HEK293 (cell line): Measurements from ENCODE around the gene RFTN1.

Experiments
- CTCF ChIA-PET: fragments of 350-600 bp; formaldehyde crosslinking; extraction: SDS; loops from one replicate; lab custom pipeline; 2021; ENCODE audit warnings: antibody characterized with exemption; lab: Yijun Ruan, JAX
- POLR2A ChIA-PET: fragments of 300-600 bp; formaldehyde crosslinking; extraction: SDS; loops from one replicate; lab custom pipeline; 2020; ENCODE audit warnings: antibody characterized with exemption, inconsistent platforms; lab: Yijun Ruan, JAX
- H3K27ac ChIP-seq: fragments of 200-500 bp; sonication (Bioruptor generic); 2 replicates; pipeline ENCODE4 v1.5.1; 2014; ENCODE audit warnings: low read depth, low read length, control low read depth, inconsistent platforms; ENCODE audit errors: extremely low read depth
- H3K36me3 ChIP-seq, 2 experiments: fragments of 200-500 bp in 1 of 2; sonication (Bioruptor generic) in 1 of 2; 1 replicate in 1 of 2; 2 replicates in 1 of 2; pipeline ENCODE4 v1.5.1; 2014 to 2017; ENCODE audit warnings: inconsistent platforms in 2 of 2, low read length in 2 of 2; ENCODE audit not compliant: control insufficient read depth in 2 of 2, insufficient read depth in 1 of 2
- H3K4me1 ChIP-seq: fragments of 200-500 bp; sonication (Bioruptor generic); 2 replicates; pipeline ENCODE4 v1.5.1; 2014; ENCODE audit warnings: mild to moderate bottlenecking, low read length, inconsistent platforms; ENCODE audit not compliant: control insufficient read depth, insufficient read depth
- H3K4me3 ChIP-seq: 2 replicates; pipeline ENCODE4 v1.5.1; 2011; ENCODE audit warnings: low read depth, mild to moderate bottlenecking, control low read depth, low read length, moderate library complexity
- H3K9me3 ChIP-seq: fragments of 200-500 bp; sonication (Bioruptor generic); 2 replicates; pipeline ENCODE4 v1.5.1; 2014; ENCODE audit warnings: low read depth, low read length, inconsistent platforms; ENCODE audit not compliant: control insufficient read depth, insufficient read depth
- HOXA7 ChIP-seq: sonication (generic); formaldehyde crosslinking; IDR thresholded peaks from 2 replicates; pipeline ENCODE4 v1.8.1; 2022; ENCODE audit warnings: missing genetic modification reagents, borderline replicate concordance
- HOXD13 ChIP-seq: sonication (generic); formaldehyde crosslinking; IDR thresholded peaks from 2 replicates; pipeline ENCODE4 v1.8.0; 2022; ENCODE audit warnings: missing genetic modification reagents, borderline replicate concordance
- TCF7L2 ChIP-seq: IDR thresholded peaks from 2 replicates; pipeline ENCODE4 v1.6.1; 2011; ENCODE audit warnings: low read depth, mild to moderate bottlenecking, inconsistent platforms, low read length, moderate library complexity, borderline replicate concordance
- ZEB2 ChIP-seq: fragments of 450-650 bp; formaldehyde crosslinking; IDR thresholded peaks from 2 replicates; pipeline ENCODE4 v1.5.1; 2016; ENCODE audit warnings: missing biosample characterization, missing genetic modification characterization
- ZIC2 ChIP-seq: fragments of 450-650 bp; formaldehyde crosslinking; IDR thresholded peaks from 2 replicates; pipeline ENCODE4 v1.5.1; 2016; ENCODE audit warnings: missing biosample characterization, missing genetic modification characterization
- ZNF10 ChIP-seq: fragments of 450-650 bp; formaldehyde crosslinking; IDR thresholded peaks from 2 replicates; pipeline ENCODE4 v1.5.1; 2017; ENCODE audit warnings: missing biosample characterization, missing genetic modification characterization
- ZNF146 ChIP-seq: fragments of 450-650 bp; formaldehyde crosslinking; IDR thresholded peaks from 2 replicates; pipeline ENCODE4 v1.5.1; 2016; ENCODE audit warnings: missing biosample characterization, missing genetic modification characterization
- ZNF169 ChIP-seq: fragments of 450-650 bp; formaldehyde crosslinking; IDR thresholded peaks from 2 replicates; pipeline ENCODE4 v1.5.1; 2016; ENCODE audit warnings: missing biosample characterization, missing genetic modification characterization
- ZNF175 ChIP-seq: fragments of 450-650 bp; formaldehyde crosslinking; IDR thresholded peaks from 2 replicates; pipeline ENCODE4 v1.5.1; 2016; ENCODE audit warnings: missing biosample characterization, missing genetic modification characterization
- ZNF202 ChIP-seq: fragments of 450-650 bp; formaldehyde crosslinking; IDR thresholded peaks from 2 replicates; pipeline ENCODE4 v1.5.1; 2016; ENCODE audit warnings: missing biosample characterization, missing genetic modification characterization, borderline replicate concordance
- ZNF354C ChIP-seq: fragments of 450-650 bp; formaldehyde crosslinking; IDR thresholded peaks from 2 replicates; pipeline ENCODE4 v1.5.1; 2016; ENCODE audit warnings: missing biosample characterization, missing genetic modification characterization, low read depth, borderline replicate concordance
- ZNF37A ChIP-seq: fragments of 450-650 bp; IDR thresholded peaks from 2 replicates; pipeline ENCODE4 v1.5.1; 2018; ENCODE audit warnings: missing biosample characterization, missing genetic modification characterization
- ZNF416 ChIP-seq: fragments of 450-650 bp; formaldehyde crosslinking; IDR thresholded peaks from 2 replicates; pipeline ENCODE4 v1.5.1; 2016; ENCODE audit warnings: missing biosample characterization, missing genetic modification characterization
- ZNF48 ChIP-seq: fragments of 450-650 bp; formaldehyde crosslinking; IDR thresholded peaks from 2 replicates; pipeline ENCODE4 v1.5.1; 2016; ENCODE audit warnings: missing biosample characterization, missing genetic modification characterization
- ZNF558 ChIP-seq: fragments of 450-650 bp; formaldehyde crosslinking; IDR thresholded peaks from 2 replicates; pipeline ENCODE4 v1.5.1; 2016; ENCODE audit warnings: missing biosample characterization, missing genetic modification characterization
- ZNF596 ChIP-seq: fragments of 450-650 bp; IDR thresholded peaks from 2 replicates; pipeline ENCODE4 v1.5.0; 2018; ENCODE audit warnings: missing biosample characterization, mild to moderate bottlenecking, missing genetic modification characterization, moderate library complexity
- ZNF677 ChIP-seq: fragments of 450-650 bp; IDR thresholded peaks from 2 replicates; pipeline ENCODE4 v1.5.0; 2018; ENCODE audit warnings: missing biosample characterization, mild to moderate bottlenecking, missing genetic modification characterization, moderate library complexity
- ZSCAN5A ChIP-seq: fragments of 450-650 bp; formaldehyde crosslinking; IDR thresholded peaks from 2 replicates; pipeline ENCODE4 v1.5.1; 2016; ENCODE audit warnings: missing biosample characterization, missing genetic modification characterization
- TF ChIP-seq, protein P1 (sequence below): fragments of 450-650 bp; formaldehyde crosslinking; IDR thresholded peaks from 2 replicates; pipeline ENCODE4 v1.5.1; 2016; ENCODE audit warnings: missing biosample characterization, missing genetic modification characterization
- TF ChIP-seq, protein P2 (sequence below): fragments of 450-650 bp; formaldehyde crosslinking; IDR thresholded peaks from 2 replicates; pipeline ENCODE4 v1.5.1; 2016; ENCODE audit warnings: missing biosample characterization, missing genetic modification characterization
- TF ChIP-seq, protein P3 (sequence below): fragments of 450-650 bp; formaldehyde crosslinking; IDR thresholded peaks from 2 replicates; pipeline ENCODE4 v1.5.1; 2017; ENCODE audit warnings: missing biosample characterization, missing genetic modification characterization

The RFTN1 gene

GRCh38 chr3:16455966-16456365 lies 57.5 kb downstream of the RFTN1 start:
- Histone ChIP-seq H3K9me3 (no peaks in the 10 kb centered on the region), H3K36me3 (no peaks in the 10 kb centered on the region), H3K4me1 (no peaks in the 10 kb centered on the region), H3K4me3 (no peak overlapping the region), H3K27ac (no peak overlapping the region)
- ChIA-PET POLR2A (no interaction called here), CTCF (no interaction called here)
- no peak for TF ChIP-seq TCF7L2
- no peak for TF ChIP-seq ZNF146
- no peak for TF ChIP-seq ZNF558 (tag by site-specific recombination)
- TF ChIP-seq, protein P1, sequence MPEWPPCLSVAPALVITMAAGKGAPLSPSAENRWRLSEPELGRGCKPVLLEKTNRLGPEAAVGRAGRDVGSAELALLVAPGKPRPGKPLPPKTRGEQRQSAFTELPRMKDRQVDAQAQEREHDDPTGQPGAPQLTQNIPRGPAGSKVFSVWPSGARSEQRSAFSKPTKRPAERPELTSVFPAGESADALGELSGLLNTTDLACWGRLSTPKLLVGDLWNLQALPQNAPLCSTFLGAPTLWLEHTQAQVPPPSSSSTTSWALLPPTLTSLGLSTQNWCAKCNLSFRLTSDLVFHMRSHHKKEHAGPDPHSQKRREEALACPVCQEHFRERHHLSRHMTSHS (tag by site-specific recombination) = no peak

DNA sequence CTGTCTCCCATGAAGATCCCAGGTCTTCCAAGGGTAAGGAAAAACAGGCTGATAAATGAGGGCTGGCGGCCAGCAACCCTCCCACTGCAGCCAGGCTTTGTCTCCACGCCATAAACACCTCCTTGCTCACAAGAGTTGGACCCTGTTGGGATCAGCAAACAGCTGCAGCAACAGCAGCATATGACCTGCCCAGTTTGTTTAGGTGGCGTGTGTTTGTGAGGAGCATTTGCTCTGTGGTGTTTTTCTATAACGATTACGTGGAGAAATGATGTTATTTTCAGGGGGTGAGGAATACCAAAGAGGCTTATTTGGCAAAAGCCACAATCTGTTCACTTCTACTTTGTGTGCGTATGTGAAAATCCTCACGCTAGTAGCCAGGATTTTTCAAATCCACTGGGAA lies 58.5 kb downstream of the RFTN1 start:
- POLR2A ChIA-PET = no interaction called here
- H3K9me3 ChIP-seq = no peaks in the 10 kb centered on the region
- CTCF ChIA-PET = no interaction called here
- no peak overlapping the region for H3K4me3 ChIP-seq
- no peak for TF ChIP-seq ZNF175
- TF ChIP-seq ZNF354C (tag by site-specific recombination) = no peak
- no peak for TF ChIP-seq HOXA7 (CRISPR knock-in tag)
- TF ChIP-seq, protein P2, sequence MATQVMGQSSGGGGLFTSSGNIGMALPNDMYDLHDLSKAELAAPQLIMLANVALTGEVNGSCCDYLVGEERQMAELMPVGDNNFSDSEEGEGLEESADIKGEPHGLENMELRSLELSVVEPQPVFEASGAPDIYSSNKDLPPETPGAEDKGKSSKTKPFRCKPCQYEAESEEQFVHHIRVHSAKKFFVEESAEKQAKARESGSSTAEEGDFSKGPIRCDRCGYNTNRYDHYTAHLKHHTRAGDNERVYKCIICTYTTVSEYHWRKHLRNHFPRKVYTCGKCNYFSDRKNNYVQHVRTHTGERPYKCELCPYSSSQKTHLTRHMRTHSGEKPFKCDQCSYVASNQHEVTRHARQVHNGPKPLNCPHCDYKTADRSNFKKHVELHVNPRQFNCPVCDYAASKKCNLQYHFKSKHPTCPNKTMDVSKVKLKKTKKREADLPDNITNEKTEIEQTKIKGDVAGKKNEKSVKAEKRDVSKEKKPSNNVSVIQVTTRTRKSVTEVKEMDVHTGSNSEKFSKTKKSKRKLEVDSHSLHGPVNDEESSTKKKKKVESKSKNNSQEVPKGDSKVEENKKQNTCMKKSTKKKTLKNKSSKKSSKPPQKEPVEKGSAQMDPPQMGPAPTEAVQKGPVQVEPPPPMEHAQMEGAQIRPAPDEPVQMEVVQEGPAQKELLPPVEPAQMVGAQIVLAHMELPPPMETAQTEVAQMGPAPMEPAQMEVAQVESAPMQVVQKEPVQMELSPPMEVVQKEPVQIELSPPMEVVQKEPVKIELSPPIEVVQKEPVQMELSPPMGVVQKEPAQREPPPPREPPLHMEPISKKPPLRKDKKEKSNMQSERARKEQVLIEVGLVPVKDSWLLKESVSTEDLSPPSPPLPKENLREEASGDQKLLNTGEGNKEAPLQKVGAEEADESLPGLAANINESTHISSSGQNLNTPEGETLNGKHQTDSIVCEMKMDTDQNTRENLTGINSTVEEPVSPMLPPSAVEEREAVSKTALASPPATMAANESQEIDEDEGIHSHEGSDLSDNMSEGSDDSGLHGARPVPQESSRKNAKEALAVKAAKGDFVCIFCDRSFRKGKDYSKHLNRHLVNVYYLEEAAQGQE (tag by site-specific recombination) = no peak
- TF ChIP-seq, protein P3, sequence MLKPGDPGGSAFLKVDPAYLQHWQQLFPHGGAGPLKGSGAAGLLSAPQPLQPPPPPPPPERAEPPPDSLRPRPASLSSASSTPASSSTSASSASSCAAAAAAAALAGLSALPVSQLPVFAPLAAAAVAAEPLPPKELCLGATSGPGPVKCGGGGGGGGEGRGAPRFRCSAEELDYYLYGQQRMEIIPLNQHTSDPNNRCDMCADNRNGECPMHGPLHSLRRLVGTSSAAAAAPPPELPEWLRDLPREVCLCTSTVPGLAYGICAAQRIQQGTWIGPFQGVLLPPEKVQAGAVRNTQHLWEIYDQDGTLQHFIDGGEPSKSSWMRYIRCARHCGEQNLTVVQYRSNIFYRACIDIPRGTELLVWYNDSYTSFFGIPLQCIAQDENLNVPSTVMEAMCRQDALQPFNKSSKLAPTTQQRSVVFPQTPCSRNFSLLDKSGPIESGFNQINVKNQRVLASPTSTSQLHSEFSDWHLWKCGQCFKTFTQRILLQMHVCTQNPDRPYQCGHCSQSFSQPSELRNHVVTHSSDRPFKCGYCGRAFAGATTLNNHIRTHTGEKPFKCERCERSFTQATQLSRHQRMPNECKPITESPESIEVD (tag by site-specific recombination) = no peak
- no peak for TF ChIP-seq ZSCAN5A (tag by site-specific recombination)
- no peak for TF ChIP-seq ZNF416 (tag by site-specific recombination)
- no peak for TF ChIP-seq HOXD13 (CRISPR knock-in tag)
- no peak for TF ChIP-seq ZIC2 (tag by site-specific recombination)
- TF ChIP-seq ZEB2 (tag by site-specific recombination) = no peak
- TF ChIP-seq ZNF10 = no peak
- no peak for TF ChIP-seq ZNF48
- TF ChIP-seq ZNF202 (tag by site-specific recombination) = no peak
- no peak for TF ChIP-seq ZNF37A (tag by site-specific recombination)
- no peak for TF ChIP-seq ZNF596 (tag by site-specific recombination)
- TF ChIP-seq ZNF677 = no peak
- no peak for TF ChIP-seq ZNF169 (tag by site-specific recombination)
- H3K4me1 ChIP-seq = no peaks in the 10 kb centered on the region
- H3K36me3 ChIP-seq = no peaks in the 10 kb centered on the region
- H3K27ac ChIP-seq = no peak overlapping the region
